Liver (tissue), 9 donors: ENCODE data around the gene GORASP2. TPM values are rescaled to one million over a fixed set of nuclear protein-coding genes. Genes with fewer than 3 reads are reported as not detected.

Experiments used
- DNase-seq: peaks from one replicate; pipeline ENCODE4 v3.0.0-alpha.2; 2017; ENCODE audit warnings: low spot score
- H3K27ac ChIP-seq, 2 donors: one replicate each; pipeline ENCODE4 v1.7.0; 2013; ENCODE audit warnings: inconsistent platforms in 2 of 2, low read length in 2 of 2, control low read depth in 1 of 2, low read depth in 1 of 2, mild to moderate bottlenecking in 1 of 2
- H3K27me3 ChIP-seq, 4 donors: one replicate each; pipeline versions ENCODE4 v1.6.1 to v1.7.0; 2013; ENCODE audit warnings: low read length in 3 of 4, inconsistent platforms in 1 of 4, mild to moderate bottlenecking in 1 of 4, moderate library complexity in 1 of 4; ENCODE audit not compliant: control insufficient read depth in 4 of 4, insufficient read depth in 4 of 4
- H3K36me3 ChIP-seq, 4 donors: one replicate each; pipeline versions ENCODE4 v1.6.1 to v1.7.0; 2013; ENCODE audit warnings: low read length in 3 of 4, mild to moderate bottlenecking in 3 of 4, low read depth in 1 of 4, moderate library complexity in 1 of 4; ENCODE audit not compliant: control insufficient read depth in 4 of 4, insufficient read depth in 3 of 4
- H3K4me1 ChIP-seq, 4 donors: one replicate each; pipeline versions ENCODE4 v1.6.1 to v1.7.0; 2013; ENCODE audit warnings: low read length in 3 of 4, mild to moderate bottlenecking in 3 of 4, moderate library complexity in 1 of 4; ENCODE audit not compliant: control insufficient read depth in 4 of 4, insufficient read depth in 4 of 4
- H3K4me3 ChIP-seq, 3 donors: one replicate each; pipeline versions ENCODE4 v1.6.1 to v1.7.0; 2013; ENCODE audit warnings: low read length in 3 of 3, control low read depth in 1 of 3, low read depth in 1 of 3, mild to moderate bottlenecking in 1 of 3
- H3K9ac ChIP-seq, 2 donors: one replicate each; pipeline ENCODE4 v1.7.0; 2013; ENCODE audit warnings: low read length in 2 of 2, mild to moderate bottlenecking in 2 of 2, moderate library complexity in 2 of 2, control low read depth in 1 of 2, low read depth in 1 of 2
- H3K9me3 ChIP-seq, 4 donors: one replicate each; pipeline versions ENCODE4 v1.6.1 to v1.7.0; 2013; ENCODE audit warnings: low read length in 3 of 4; ENCODE audit not compliant: control insufficient read depth in 4 of 4
- ATF3 ChIP-seq: IDR thresholded peaks from 2 replicates; pipeline ENCODE4 v1.6.1; 2016; ENCODE audit warnings: antibody characterized with exemption
- CTCF ChIP-seq: fragments of 150-350 bp; IDR thresholded peaks from 2 replicates; pipeline ENCODE4 v1.5.1; 2017; ENCODE audit warnings: improper control_type of control experiment, low read depth, low read length; ENCODE audit not compliant: missing input control
- EGR1 ChIP-seq, 2 donors: IDR thresholded peaks; 2 replicates each; pipeline ENCODE4 v1.6.1; 2016 to 2018; ENCODE audit warnings: antibody characterized with exemption in 2 of 2, low read depth in 2 of 2
- FOXA1 ChIP-seq: IDR thresholded peaks from 2 replicates; pipeline ENCODE4 v1.6.1; 2016; ENCODE audit warnings: antibody characterized with exemption
- FOXA2 ChIP-seq: IDR thresholded peaks from 2 replicates; pipeline ENCODE4 v1.6.1; 2016; ENCODE audit warnings: antibody characterized with exemption
- GABPA ChIP-seq, 2 donors: IDR thresholded peaks in 1 of 2; conservative IDR thresholded peaks in 1 of 2; 2 replicates each; pipeline ENCODE4 v1.6.1; 2016; ENCODE audit warnings: antibody characterized with exemption in 2 of 2, mild to moderate bottlenecking in 1 of 2, moderate library complexity in 1 of 2
- HNF4A ChIP-seq, 2 donors: conservative IDR thresholded peaks; 2 replicates each; pipeline ENCODE4 v1.6.1; 2016; ENCODE audit warnings: antibody characterized with exemption in 2 of 2, mild to moderate bottlenecking in 2 of 2
- HNF4G ChIP-seq: IDR thresholded peaks from 2 replicates; pipeline ENCODE4 v1.6.1; 2016; ENCODE audit warnings: antibody characterized with exemption
- JUND ChIP-seq, 2 donors: IDR thresholded peaks; 2 replicates each; pipeline ENCODE4 v1.6.1; 2016; ENCODE audit warnings: antibody characterized with exemption in 2 of 2
- MAX ChIP-seq: IDR thresholded peaks from 2 replicates; pipeline ENCODE4 v1.6.1; 2016; ENCODE audit warnings: antibody characterized with exemption
- NR2F2 ChIP-seq: IDR thresholded peaks from 2 replicates; pipeline ENCODE4 v1.6.1; 2016; ENCODE audit warnings: antibody characterized with exemption
- RAD21 ChIP-seq, 2 donors: IDR thresholded peaks; 2 replicates each; pipeline ENCODE4 v1.6.1; 2016; ENCODE audit warnings: antibody characterized with exemption in 2 of 2, mild to moderate bottlenecking in 2 of 2
- REST ChIP-seq: IDR thresholded peaks from 2 replicates; pipeline ENCODE4 v1.6.1; 2016; ENCODE audit warnings: antibody characterized with exemption, mild to moderate bottlenecking
- RXRA ChIP-seq, 2 donors: IDR thresholded peaks; 2 replicates each; pipeline ENCODE4 v1.6.1; 2017 to 2018; ENCODE audit warnings: antibody characterized with exemption in 2 of 2, mild to moderate bottlenecking in 1 of 2
- SP1 ChIP-seq: IDR thresholded peaks from 2 replicates; pipeline ENCODE4 v1.6.1; 2018; ENCODE audit warnings: antibody characterized with exemption, mild to moderate bottlenecking
- TAF1 ChIP-seq: conservative IDR thresholded peaks from 2 replicates; pipeline ENCODE4 v1.6.1; 2016; ENCODE audit warnings: antibody characterized with exemption, mild to moderate bottlenecking
- YY1 ChIP-seq: IDR thresholded peaks from 2 replicates; pipeline ENCODE4 v1.6.1; 2016; ENCODE audit warnings: antibody characterized with exemption, mild to moderate bottlenecking
- ZBTB33 ChIP-seq: IDR thresholded peaks from 2 replicates; pipeline ENCODE4 v1.6.1; 2016; ENCODE audit warnings: antibody characterized with exemption
- WGBS: extraction: QIAGEN DNeasy Blood & Tissue Kit; methylation state at CpG from one replicate; pipeline ENCODE4 v1.1.7; 2013; 5-methylcytosine and 5-hydroxymethylcytosine counted together
- polyA plus RNA-seq, 2 donors: library from polyadenylated mRNA; stranded (reverse) in 1 of 2; unstranded in 1 of 2; fragments of 200-250 nt in 1 of 2; fragments of >200 nt in 1 of 2; fragmentation: Nextera tagmentation in 1 of 2; extraction: Ambion mirVana in 1 of 2; gene quantifications; one replicate each; pipeline versions ENCODE4 v1.2.1 to v1.2.3, GENCODE V29; 2013 to 2015
- total RNA-seq, 2 donors: library from RNA; depleted of rRNA; stranded (reverse); fragments of >200 nt; gene quantifications; one replicate each; pipeline ENCODE4 v1.2.3, GENCODE V29; 2014
- donor health status: healthy.
- donor health status: healthy.
- donor health status: healthy.
- donor health status: healthy.
- donor health status: healthy.

The GORASP2 gene
- total and polyA plus RNA-seq, 4 donors: 12.5 to 40.1 (median 29.9) TPM

GRCh38 chr2:170999654-171000053, 70.6 kb downstream of the GORASP2 start:
- no peak overlapping the region for H3K9ac ChIP-seq
- TF ChIP-seq NR2F2 (no peak), HNF4A (conservative IDR thresholded peaks at IDR 0.05) (no peak), MAX (no peak), FOXA2 (no peak), SP1 (no peak), JUND (IDR thresholded peaks at IDR 0.05) (no peak), FOXA1 (no peak), YY1 (no peak), RAD21 (IDR thresholded peaks at IDR 0.05) (no peak), EGR1 (IDR thresholded peaks at IDR 0.05; ENCODE audit: low read depth in 2 of 2) (no peak), GABPA (IDR thresholded peaks at IDR 0.05 in 1 of 2, conservative IDR thresholded peaks at IDR 0.05 in 1 of 2) (no peak), TAF1 (no peak), REST (no peak), ZBTB33 (no peak), ATF3 (no peak), HNF4G (no peak), RXRA (IDR thresholded peaks at IDR 0.05) (no peak), CTCF (no peak)
- H3K9me3 ChIP-seq: no peaks in the 10 kb centered on the region
- no peaks in the 10 kb centered on the region for H3K4me1 ChIP-seq
- no peaks in the 10 kb centered on the region for H3K27me3 ChIP-seq
- H3K27ac ChIP-seq: no peak overlapping the region
- DNase-seq: no peak
- H3K4me3 ChIP-seq: no peak overlapping the region
- peaks cover 6 to 26% (median 18%) of the 10 kb centered on the region in 4 donors for H3K36me3 ChIP-seq
- 97% methylated on average over 6 of the region's 6 CpGs for WGBS
